Liver (tissue), 9 donors: Measurements from ENCODE around the gene DDX54. TPM values are rescaled to one million over a fixed set of nuclear protein-coding genes. Genes with fewer than 3 reads are reported as not detected.

Experiments
- DNase-seq: peaks from one replicate; pipeline ENCODE4 v3.0.0-alpha.2; 2017; ENCODE audit warnings: low spot score
- H3K27ac ChIP-seq, 2 donors: one replicate each; pipeline ENCODE4 v1.7.0; 2013; ENCODE audit warnings: inconsistent platforms in 2 of 2, low read length in 2 of 2, control low read depth in 1 of 2, low read depth in 1 of 2, mild to moderate bottlenecking in 1 of 2
- H3K27me3 ChIP-seq, 4 donors: one replicate each; pipeline versions ENCODE4 v1.6.1 to v1.7.0; 2013; ENCODE audit warnings: low read length in 3 of 4, inconsistent platforms in 1 of 4, mild to moderate bottlenecking in 1 of 4, moderate library complexity in 1 of 4; ENCODE audit not compliant: control insufficient read depth in 4 of 4, insufficient read depth in 4 of 4
- H3K36me3 ChIP-seq, 4 donors: one replicate each; pipeline versions ENCODE4 v1.6.1 to v1.7.0; 2013; ENCODE audit warnings: low read length in 3 of 4, mild to moderate bottlenecking in 3 of 4, low read depth in 1 of 4, moderate library complexity in 1 of 4; ENCODE audit not compliant: control insufficient read depth in 4 of 4, insufficient read depth in 3 of 4
- H3K4me1 ChIP-seq, 4 donors: one replicate each; pipeline versions ENCODE4 v1.6.1 to v1.7.0; 2013; ENCODE audit warnings: low read length in 3 of 4, mild to moderate bottlenecking in 3 of 4, moderate library complexity in 1 of 4; ENCODE audit not compliant: control insufficient read depth in 4 of 4, insufficient read depth in 4 of 4
- H3K4me3 ChIP-seq, 3 donors: one replicate each; pipeline versions ENCODE4 v1.6.1 to v1.7.0; 2013; ENCODE audit warnings: low read length in 3 of 3, control low read depth in 1 of 3, low read depth in 1 of 3, mild to moderate bottlenecking in 1 of 3
- H3K9ac ChIP-seq, 2 donors: one replicate each; pipeline ENCODE4 v1.7.0; 2013; ENCODE audit warnings: low read length in 2 of 2, mild to moderate bottlenecking in 2 of 2, moderate library complexity in 2 of 2, control low read depth in 1 of 2, low read depth in 1 of 2
- H3K9me3 ChIP-seq, 4 donors: one replicate each; pipeline versions ENCODE4 v1.6.1 to v1.7.0; 2013; ENCODE audit warnings: low read length in 3 of 4; ENCODE audit not compliant: control insufficient read depth in 4 of 4
- EGR1 ChIP-seq, 2 donors: IDR thresholded peaks; 2 replicates each; pipeline ENCODE4 v1.6.1; 2016 to 2018; ENCODE audit warnings: antibody characterized with exemption in 2 of 2, low read depth in 2 of 2
- FOXA1 ChIP-seq: IDR thresholded peaks from 2 replicates; pipeline ENCODE4 v1.6.1; 2016; ENCODE audit warnings: antibody characterized with exemption
- FOXA2 ChIP-seq: IDR thresholded peaks from 2 replicates; pipeline ENCODE4 v1.6.1; 2016; ENCODE audit warnings: antibody characterized with exemption
- GABPA ChIP-seq, 2 donors: IDR thresholded peaks in 1 of 2; conservative IDR thresholded peaks in 1 of 2; 2 replicates each; pipeline ENCODE4 v1.6.1; 2016; ENCODE audit warnings: antibody characterized with exemption in 2 of 2, mild to moderate bottlenecking in 1 of 2, moderate library complexity in 1 of 2
- HNF4A ChIP-seq, 2 donors: conservative IDR thresholded peaks; 2 replicates each; pipeline ENCODE4 v1.6.1; 2016; ENCODE audit warnings: antibody characterized with exemption in 2 of 2, mild to moderate bottlenecking in 2 of 2
- HNF4G ChIP-seq: IDR thresholded peaks from 2 replicates; pipeline ENCODE4 v1.6.1; 2016; ENCODE audit warnings: antibody characterized with exemption
- JUND ChIP-seq, 2 donors: IDR thresholded peaks; 2 replicates each; pipeline ENCODE4 v1.6.1; 2016; ENCODE audit warnings: antibody characterized with exemption in 2 of 2
- NR2F2 ChIP-seq: IDR thresholded peaks from 2 replicates; pipeline ENCODE4 v1.6.1; 2016; ENCODE audit warnings: antibody characterized with exemption
- RAD21 ChIP-seq, 2 donors: IDR thresholded peaks; 2 replicates each; pipeline ENCODE4 v1.6.1; 2016; ENCODE audit warnings: antibody characterized with exemption in 2 of 2, mild to moderate bottlenecking in 2 of 2
- RXRA ChIP-seq, 2 donors: IDR thresholded peaks; 2 replicates each; pipeline ENCODE4 v1.6.1; 2017 to 2018; ENCODE audit warnings: antibody characterized with exemption in 2 of 2, mild to moderate bottlenecking in 1 of 2
- SP1 ChIP-seq: IDR thresholded peaks from 2 replicates; pipeline ENCODE4 v1.6.1; 2018; ENCODE audit warnings: antibody characterized with exemption, mild to moderate bottlenecking
- TAF1 ChIP-seq: conservative IDR thresholded peaks from 2 replicates; pipeline ENCODE4 v1.6.1; 2016; ENCODE audit warnings: antibody characterized with exemption, mild to moderate bottlenecking
- YY1 ChIP-seq: IDR thresholded peaks from 2 replicates; pipeline ENCODE4 v1.6.1; 2016; ENCODE audit warnings: antibody characterized with exemption, mild to moderate bottlenecking
- WGBS: extraction: QIAGEN DNeasy Blood & Tissue Kit; methylation state at CpG from one replicate; pipeline ENCODE4 v1.1.7; 2013; 5-methylcytosine and 5-hydroxymethylcytosine counted together
- polyA plus RNA-seq, 2 donors: library from polyadenylated mRNA; stranded (reverse) in 1 of 2; unstranded in 1 of 2; fragments of 200-250 nt in 1 of 2; fragments of >200 nt in 1 of 2; fragmentation: Nextera tagmentation in 1 of 2; extraction: Ambion mirVana in 1 of 2; gene quantifications; one replicate each; pipeline versions ENCODE4 v1.2.1 to v1.2.3, GENCODE V29; 2013 to 2015
- total RNA-seq, 2 donors: library from RNA; depleted of rRNA; stranded (reverse); fragments of >200 nt; gene quantifications; one replicate each; pipeline ENCODE4 v1.2.3, GENCODE V29; 2014
- TF ChIP-seq, protein P1 (sequence below): IDR thresholded peaks from 2 replicates; pipeline ENCODE4 v1.6.1; 2016; ENCODE audit warnings: antibody characterized with exemption
- TF ChIP-seq, protein P2 (sequence below): IDR thresholded peaks from 2 replicates; pipeline ENCODE4 v1.6.1; 2016; ENCODE audit warnings: antibody characterized with exemption
- TF ChIP-seq, protein P3 (sequence below): IDR thresholded peaks from 2 replicates; pipeline ENCODE4 v1.6.1; 2016; ENCODE audit warnings: antibody characterized with exemption, mild to moderate bottlenecking
- TF ChIP-seq, protein P4 (sequence below): fragments of 150-350 bp; IDR thresholded peaks from 2 replicates; pipeline ENCODE4 v1.5.1; 2017; ENCODE audit warnings: improper control_type of control experiment, low read depth, low read length; ENCODE audit not compliant: missing input control
- donor health status: healthy.
- donor health status: healthy.
- donor health status: healthy.
- donor health status: healthy.
- donor health status: healthy.

DDX54 gene
- total and polyA plus RNA-seq, 4 donors = 20.2 to 28.4 (median 21.6) TPM

DNA sequence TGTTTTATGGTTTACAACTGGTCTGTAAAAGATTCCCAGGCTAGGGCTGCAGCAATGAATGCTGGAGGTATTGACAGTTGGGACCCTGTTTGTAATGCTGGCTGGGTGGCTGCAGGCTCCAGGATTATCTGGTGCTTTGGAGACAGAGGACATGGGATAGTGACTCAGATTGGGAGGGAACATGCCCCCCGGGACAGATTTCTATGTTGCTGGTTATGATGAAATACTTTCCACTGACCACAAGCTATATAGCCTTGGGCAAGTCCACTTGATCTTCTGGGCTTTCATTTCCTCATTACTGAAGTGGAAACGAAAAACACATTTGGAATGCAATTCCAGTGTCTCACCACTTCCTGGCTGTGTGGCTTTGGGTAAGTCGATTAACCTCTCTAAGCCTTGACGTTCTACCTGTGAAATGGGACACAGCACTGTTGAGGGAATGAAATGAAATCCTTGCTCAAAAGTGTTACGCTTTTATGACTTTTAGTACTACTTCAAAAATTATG, 29.7 kb upstream of the DDX54 start:
- H3K27ac ChIP-seq = no peak overlapping the region
- no peak overlapping the region for H3K9ac ChIP-seq
- H3K27me3 ChIP-seq = no peaks in the 10 kb centered on the region
- DNase-seq = no peak
- H3K9me3 ChIP-seq = no peaks in the 10 kb centered on the region
- H3K4me3 ChIP-seq = no peak overlapping the region
- no peaks in the 10 kb centered on the region for H3K4me1 ChIP-seq
- TF ChIP-seq, protein P1, sequence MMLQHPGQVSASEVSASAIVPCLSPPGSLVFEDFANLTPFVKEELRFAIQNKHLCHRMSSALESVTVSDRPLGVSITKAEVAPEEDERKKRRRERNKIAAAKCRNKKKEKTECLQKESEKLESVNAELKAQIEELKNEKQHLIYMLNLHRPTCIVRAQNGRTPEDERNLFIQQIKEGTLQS = no peak
- TF ChIP-seq RXRA (IDR thresholded peaks at IDR 0.05) (peak in 1 of 2 donors; percentile 12), JUND (IDR thresholded peaks at IDR 0.05) (peak in 1 of 2 donors; percentile 31), YY1 (no peak), TAF1 (no peak), RAD21 (IDR thresholded peaks at IDR 0.05) (peak in 1 of 2 donors; percentile 7), SP1 (peak; percentile 18), GABPA (IDR thresholded peaks at IDR 0.05 in 1 of 2, conservative IDR thresholded peaks at IDR 0.05 in 1 of 2) (no peak), HNF4A (conservative IDR thresholded peaks at IDR 0.05) (peak in 1 of 2 donors; percentile 8)
- H3K36me3 ChIP-seq = no peaks in the 10 kb centered on the region
- 66% methylated on average over 5 of the region's 5 CpGs for WGBS

DNA sequence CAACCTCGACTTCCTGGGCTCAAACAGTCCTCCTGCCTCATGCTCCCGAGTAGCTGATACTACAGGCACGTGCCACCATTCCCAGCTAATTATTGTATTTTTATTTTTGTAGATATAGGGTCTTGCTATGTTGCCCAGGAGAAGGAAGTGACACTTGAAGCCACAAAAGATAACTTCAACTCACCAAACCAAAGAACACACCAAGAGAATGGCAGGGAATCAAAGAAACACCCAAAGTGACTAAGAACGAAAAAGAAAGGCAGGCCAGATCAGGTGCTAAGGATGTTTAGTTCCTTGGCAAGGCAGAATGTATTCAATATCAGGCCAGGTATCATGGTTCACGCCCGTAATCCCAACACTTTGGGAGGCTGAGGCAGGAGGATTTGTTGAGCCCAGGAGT, 25.9 kb upstream of the DDX54 start:
- TF ChIP-seq, protein P2, sequence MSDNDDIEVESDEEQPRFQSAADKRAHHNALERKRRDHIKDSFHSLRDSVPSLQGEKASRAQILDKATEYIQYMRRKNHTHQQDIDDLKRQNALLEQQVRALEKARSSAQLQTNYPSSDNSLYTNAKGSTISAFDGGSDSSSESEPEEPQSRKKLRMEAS = no peak
- TF ChIP-seq NR2F2 (no peak), FOXA2 (no peak), RAD21 (IDR thresholded peaks at IDR 0.05) (no peak), EGR1 (IDR thresholded peaks at IDR 0.05; ENCODE audit: low read depth in 2 of 2) (no peak), HNF4G (no peak), JUND (IDR thresholded peaks at IDR 0.05) (no peak), FOXA1 (no peak), SP1 (no peak)
- TF ChIP-seq, protein P3, sequence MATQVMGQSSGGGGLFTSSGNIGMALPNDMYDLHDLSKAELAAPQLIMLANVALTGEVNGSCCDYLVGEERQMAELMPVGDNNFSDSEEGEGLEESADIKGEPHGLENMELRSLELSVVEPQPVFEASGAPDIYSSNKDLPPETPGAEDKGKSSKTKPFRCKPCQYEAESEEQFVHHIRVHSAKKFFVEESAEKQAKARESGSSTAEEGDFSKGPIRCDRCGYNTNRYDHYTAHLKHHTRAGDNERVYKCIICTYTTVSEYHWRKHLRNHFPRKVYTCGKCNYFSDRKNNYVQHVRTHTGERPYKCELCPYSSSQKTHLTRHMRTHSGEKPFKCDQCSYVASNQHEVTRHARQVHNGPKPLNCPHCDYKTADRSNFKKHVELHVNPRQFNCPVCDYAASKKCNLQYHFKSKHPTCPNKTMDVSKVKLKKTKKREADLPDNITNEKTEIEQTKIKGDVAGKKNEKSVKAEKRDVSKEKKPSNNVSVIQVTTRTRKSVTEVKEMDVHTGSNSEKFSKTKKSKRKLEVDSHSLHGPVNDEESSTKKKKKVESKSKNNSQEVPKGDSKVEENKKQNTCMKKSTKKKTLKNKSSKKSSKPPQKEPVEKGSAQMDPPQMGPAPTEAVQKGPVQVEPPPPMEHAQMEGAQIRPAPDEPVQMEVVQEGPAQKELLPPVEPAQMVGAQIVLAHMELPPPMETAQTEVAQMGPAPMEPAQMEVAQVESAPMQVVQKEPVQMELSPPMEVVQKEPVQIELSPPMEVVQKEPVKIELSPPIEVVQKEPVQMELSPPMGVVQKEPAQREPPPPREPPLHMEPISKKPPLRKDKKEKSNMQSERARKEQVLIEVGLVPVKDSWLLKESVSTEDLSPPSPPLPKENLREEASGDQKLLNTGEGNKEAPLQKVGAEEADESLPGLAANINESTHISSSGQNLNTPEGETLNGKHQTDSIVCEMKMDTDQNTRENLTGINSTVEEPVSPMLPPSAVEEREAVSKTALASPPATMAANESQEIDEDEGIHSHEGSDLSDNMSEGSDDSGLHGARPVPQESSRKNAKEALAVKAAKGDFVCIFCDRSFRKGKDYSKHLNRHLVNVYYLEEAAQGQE = no peak
- TF ChIP-seq, protein P4, sequence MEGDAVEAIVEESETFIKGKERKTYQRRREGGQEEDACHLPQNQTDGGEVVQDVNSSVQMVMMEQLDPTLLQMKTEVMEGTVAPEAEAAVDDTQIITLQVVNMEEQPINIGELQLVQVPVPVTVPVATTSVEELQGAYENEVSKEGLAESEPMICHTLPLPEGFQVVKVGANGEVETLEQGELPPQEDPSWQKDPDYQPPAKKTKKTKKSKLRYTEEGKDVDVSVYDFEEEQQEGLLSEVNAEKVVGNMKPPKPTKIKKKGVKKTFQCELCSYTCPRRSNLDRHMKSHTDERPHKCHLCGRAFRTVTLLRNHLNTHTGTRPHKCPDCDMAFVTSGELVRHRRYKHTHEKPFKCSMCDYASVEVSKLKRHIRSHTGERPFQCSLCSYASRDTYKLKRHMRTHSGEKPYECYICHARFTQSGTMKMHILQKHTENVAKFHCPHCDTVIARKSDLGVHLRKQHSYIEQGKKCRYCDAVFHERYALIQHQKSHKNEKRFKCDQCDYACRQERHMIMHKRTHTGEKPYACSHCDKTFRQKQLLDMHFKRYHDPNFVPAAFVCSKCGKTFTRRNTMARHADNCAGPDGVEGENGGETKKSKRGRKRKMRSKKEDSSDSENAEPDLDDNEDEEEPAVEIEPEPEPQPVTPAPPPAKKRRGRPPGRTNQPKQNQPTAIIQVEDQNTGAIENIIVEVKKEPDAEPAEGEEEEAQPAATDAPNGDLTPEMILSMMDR = no peak
- no peak overlapping the region for H3K4me3 ChIP-seq
- H3K4me1 ChIP-seq = peaks cover 0 to 6% (median 0%) of the 10 kb centered on the region in 4 donors
- no peak overlapping the region for H3K9ac ChIP-seq
- H3K36me3 ChIP-seq = no peaks in the 10 kb centered on the region
- no peak for DNase-seq
- H3K27ac ChIP-seq = no peak overlapping the region
- 92% methylated on average over 6 of the region's 6 CpGs for WGBS
- no peaks in the 10 kb centered on the region for H3K27me3 ChIP-seq
- no peaks in the 10 kb centered on the region for H3K9me3 ChIP-seq
